K562 (cell line): ENCODE results near the gene CTNNA3. TPM values are rescaled to one million over a fixed set of nuclear protein-coding genes. Genes with fewer than 3 reads are reported as not detected.

Source experiments
- ATAC-seq: fragments of 200-7000 bp; cut with Tn5 transposase; 3 replicates; pipeline ENCODE4 v1.9.1; 2020; ENCODE audit warnings: moderate library complexity
- BruUV-seq: library from RNA; stranded (reverse); fragments of 400-500 nt; replicated peaks from 2 replicates; lab custom pipeline; 2021; lab: Mats Ljungman, UMichigan
- CTCF ChIA-PET: fragments of 300-600 bp; formaldehyde crosslinking; extraction: SDS; loops from one replicate; lab custom pipeline; 2021; ENCODE audit warnings: low intra/inter-chr PET ratio; lab: Yijun Ruan, JAX
- POLR2A ChIA-PET: fragments of 300-600, 350-650 bp; sonication (Branson Sonifier 250); formaldehyde crosslinking; extraction: SDS; loops from one replicate; lab custom pipeline; 2021; ENCODE audit warnings: antibody characterized with exemption, inconsistent platforms; lab: Yijun Ruan, JAX
- DNase-seq, 4 experiments: peaks; one replicate each; pipeline versions ENCODE4 v3.0.0 to v3.0.0-alpha.2; 2011 to 2018; ENCODE audit warnings: low spot score in 3 of 4, mixed read lengths in 3 of 4; ENCODE audit errors: extremely low read depth in 1 of 4
- FAIRE-seq: peaks from 2 replicates; lab custom pipeline; 2011; peaks lifted over from hg19 to GRCh38; lab: Jason Lieb, UNC
- H2AFZ ChIP-seq: 2 replicates; pipeline ENCODE4 v1.6.0; 2011; ENCODE audit warnings: low read depth, low read length, control low read depth, inconsistent platforms
- H3K27ac ChIP-seq: fragments of 200-600 bp; 3 replicates; pipeline ENCODE4 v1.8.0; 2011; ENCODE audit warnings: low read depth, mild to moderate bottlenecking, control low read depth, inconsistent platforms, low read length, moderate library complexity, mixed read lengths; ENCODE audit errors: extremely low read depth
- H3K27me3 ChIP-seq, 2 experiments: fragments of 300-600 bp in 1 of 2; 2 replicates in 1 of 2; 3 replicates in 1 of 2; pipeline versions ENCODE4 v1.6.0 to v1.8.0; 2011; ENCODE audit warnings: inconsistent platforms in 2 of 2, low read length in 2 of 2, mild to moderate bottlenecking in 1 of 2, mixed read lengths in 1 of 2, moderate library complexity in 1 of 2; ENCODE audit not compliant: control insufficient read depth in 2 of 2, insufficient read depth in 2 of 2
- H3K36me3 ChIP-seq: fragments of 300-600 bp; 3 replicates; pipeline ENCODE4 v1.8.0; 2011; ENCODE audit warnings: mild to moderate bottlenecking, low read length, inconsistent platforms; ENCODE audit not compliant: control insufficient read depth, insufficient read depth
- H3K4me1 ChIP-seq, 2 experiments: fragments of 200-600 bp in 1 of 2; replicated peaks in 1 of 2; 2 replicates in 1 of 2; 3 replicates in 1 of 2; pipeline versions ENCODE4 v1.5.1 to v1.8.0; 2011; ENCODE audit warnings: inconsistent platforms in 2 of 2, low read length in 2 of 2, mild to moderate bottlenecking in 1 of 2, mixed read lengths in 1 of 2, moderate library complexity in 1 of 2; ENCODE audit not compliant: control insufficient read depth in 2 of 2, insufficient read depth in 2 of 2
- H3K4me2 ChIP-seq: 2 replicates; pipeline ENCODE4 v1.6.1; 2011; ENCODE audit warnings: low read length, control low read depth, inconsistent platforms, mixed read lengths; ENCODE audit not compliant: insufficient read depth
- H3K4me3 ChIP-seq: fragments of 200-600 bp; sonication (generic), shearing (Covaris generic); 2 replicates; pipeline ENCODE4 v1.5.1; 2016; ENCODE audit warnings: control low read depth, inconsistent platforms
- H3K79me2 ChIP-seq: fragments of 200-600 bp; 3 replicates; pipeline ENCODE4 v1.8.0; 2011; ENCODE audit warnings: low read length, inconsistent platforms; ENCODE audit not compliant: control insufficient read depth, insufficient read depth
- H3K9ac ChIP-seq, 2 experiments: 2 replicates each; pipeline versions ENCODE4 v1.6.0 to v1.6.1; 2011; ENCODE audit warnings: low read depth in 2 of 2, low read length in 2 of 2, control low read depth in 1 of 2, inconsistent platforms in 1 of 2, mild to moderate bottlenecking in 1 of 2, mixed read lengths in 1 of 2; ENCODE audit not compliant: insufficient read depth in 1 of 2
- H3K9me1 ChIP-seq: one replicate; pipeline ENCODE4 v1.6.0; 2011; ENCODE audit warnings: inconsistent platforms, mild to moderate bottlenecking, low read length, moderate library complexity; ENCODE audit not compliant: control insufficient read depth, insufficient read depth
- H3K9me3 ChIP-seq: replicated peaks from 2 replicates; pipeline ENCODE4 v1.5.1; 2011; ENCODE audit warnings: low read depth, low read length, inconsistent platforms; ENCODE audit not compliant: control insufficient read depth, insufficient read depth
- H4K20me1 ChIP-seq: replicated peaks from 2 replicates; pipeline ENCODE4 v1.6.1; 2011; ENCODE audit warnings: low read length, inconsistent platforms, mixed read lengths; ENCODE audit not compliant: control insufficient read depth, insufficient read depth
- ETV5 ChIP-seq: sonication (generic); formaldehyde crosslinking; IDR thresholded peaks from 2 replicates; pipeline ENCODE4 v1.4.0; 2020; ENCODE audit warnings: low read depth, mild to moderate bottlenecking, missing genetic modification reagents
- MCM2 ChIP-seq: fragments of 450-650 bp; IDR thresholded peaks from 2 replicates; pipeline ENCODE4 v1.6.1; 2017; ENCODE audit warnings: low read depth, mild to moderate bottlenecking
- PHF21A ChIP-seq: fragments of 450-650 bp; IDR thresholded peaks from 2 replicates; pipeline ENCODE4 v1.6.1; 2017; ENCODE audit warnings: low read depth, borderline replicate concordance
- SMAD1 ChIP-seq: fragments of 150-350 bp; IDR thresholded peaks from 2 replicates; pipeline ENCODE4 v1.6.1; 2014; ENCODE audit warnings: low read length, low read depth; ENCODE audit not compliant: partially characterized antibody
- ZNF140 ChIP-seq: fragments of 250-450 bp; sonication (Bioruptor Pico); IDR thresholded peaks from 2 replicates; pipeline ENCODE4 v1.8.0; 2021; ENCODE audit warnings: moderate library complexity, mild to moderate bottlenecking, inconsistent platforms
- ZNF384 ChIP-seq: IDR thresholded peaks from 2 replicates; pipeline ENCODE4 v1.6.1; 2012; ENCODE audit warnings: low read depth, low read length, improper control_type of control experiment
- ZNF717 ChIP-seq: fragments of 250-450 bp; sonication (Bioruptor Pico); IDR thresholded peaks from 2 replicates; pipeline ENCODE4 v1.5.0; 2021
- ZNF766 ChIP-seq: fragments of 200-800 bp; sonication (Bioruptor generic); conservative IDR thresholded peaks from 2 replicates; pipeline ENCODE4 v1.6.1; 2016; ENCODE audit warnings: missing genetic modification characterization, missing compliant biosample characterization
- WGBS: fragments of 100-300 bp; shearing (Covaris generic); methylation state at CpG from one replicate; pipeline ENCODE4 v1.1.6; 2016; ENCODE audit warnings: low coverage, mixed read lengths; ENCODE audit not compliant: insufficient coverage; ENCODE audit errors: missing lambda C conversion rate; 5-methylcytosine and 5-hydroxymethylcytosine counted together
- in situ Hi-C: fragments of 300-500 bp; cut with MboI; formaldehyde crosslinking; loops from 4 replicates; pipeline ENCODE4 v1.15.0; 2018; ENCODE audit warnings: inconsistent platforms, mixed read lengths
- intact Hi-C: fragments of 100-400 bp; cut with micrococcal nuclease; formaldehyde crosslinking; loops from 2 replicates; pipeline ENCODE4 v1.14.2; 2022
- polyA plus RNA-seq, 8 experiments: library from polyadenylated mRNA; depleted of rRNA in 4 of 8; stranded (reverse) in 5 of 8; unstranded in 3 of 8; fragments of >200 nt; fragmentation: Nextera tagmentation in 2 of 8; fragmentation: Illumina TruSeq in 1 of 8; extraction: Ambion mirVana in 2 of 8; extraction: Trizol in 1 of 8; gene quantifications; 2 replicates each; pipeline versions ENCODE4 v1.2.1 to v1.2.3, GENCODE V29; 2011 to 2014; ENCODE audit warnings: inconsistent platforms in 1 of 8, missing spikeins in 1 of 8
- total RNA-seq, 7 experiments: library from RNA; depleted of rRNA in 6 of 7; stranded (reverse); fragments of >200 nt in 6 of 7; fragmentation: Illumina TruSeq in 2 of 7; extraction: Trizol in 2 of 7; gene quantifications; 2 replicates each; pipeline versions ENCODE4 v1.2.1 to v1.2.3, GENCODE V29; 2011 to 2021; ENCODE audit warnings: low replicate concordance in 1 of 7
- TF ChIP-seq, protein P1 (sequence below): sonication (generic); formaldehyde crosslinking; IDR thresholded peaks from 2 replicates; pipeline ENCODE4 v1.8.1; 2023; ENCODE audit warnings: mild to moderate bottlenecking, missing genetic modification reagents

CTNNA3 gene
- total and polyA plus RNA-seq, 9 of the 15 experiments (the other 6 are each of a cell fraction or from before 2014, with no cell fraction given) = 0.04 TPM; not detected in 8

DNA sequence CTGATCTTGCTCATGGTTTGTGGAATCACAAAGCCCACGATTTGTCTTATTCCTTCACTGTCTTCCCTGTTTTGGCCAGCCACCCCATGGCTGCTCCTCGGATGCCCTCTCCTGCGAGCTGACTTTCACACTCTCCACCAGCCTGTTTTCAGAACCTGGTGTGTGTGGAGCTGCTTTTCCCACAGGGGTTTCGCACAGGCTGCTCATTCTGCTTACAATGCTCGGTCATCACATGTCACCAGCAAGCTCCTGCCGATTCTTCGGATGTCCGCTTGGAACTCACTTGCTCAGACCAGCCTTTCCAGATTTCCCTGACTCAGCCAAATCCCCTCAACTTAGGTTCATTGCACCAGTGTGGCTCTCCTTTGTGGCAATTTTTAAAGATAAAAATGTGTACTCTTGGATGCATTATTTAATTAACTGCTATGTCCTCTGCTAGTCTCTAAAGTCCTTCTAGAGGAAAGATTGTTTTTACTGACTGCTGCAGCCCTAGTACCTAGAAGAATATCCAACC is 1788.7 kb downstream of the CTNNA3 start:
- Histone ChIP-seq H3K27ac (no peak overlapping the region), H3K9ac (no peak overlapping the region), H4K20me1 (no peaks in the 10 kb centered on the region), H3K4me2 (no peak overlapping the region), H3K9me1 (no peaks in the 10 kb centered on the region), H3K9me3 (no peaks in the 10 kb centered on the region; the same call in 1 of the 2 replicates), H3K79me2 (no peaks in the 10 kb centered on the region), H3K27me3 (no peaks in the 10 kb centered on the region), H3K4me3 (no peak overlapping the region), H3K36me3 (no peaks in the 10 kb centered on the region), H2AFZ (no peak overlapping the region), H3K4me1 (no peaks in the 10 kb centered on the region)
- TF ChIP-seq SMAD1 = no peak
- TF ChIP-seq ETV5 (CRISPR knock-in tag) = no peak
- TF ChIP-seq, protein P1, sequence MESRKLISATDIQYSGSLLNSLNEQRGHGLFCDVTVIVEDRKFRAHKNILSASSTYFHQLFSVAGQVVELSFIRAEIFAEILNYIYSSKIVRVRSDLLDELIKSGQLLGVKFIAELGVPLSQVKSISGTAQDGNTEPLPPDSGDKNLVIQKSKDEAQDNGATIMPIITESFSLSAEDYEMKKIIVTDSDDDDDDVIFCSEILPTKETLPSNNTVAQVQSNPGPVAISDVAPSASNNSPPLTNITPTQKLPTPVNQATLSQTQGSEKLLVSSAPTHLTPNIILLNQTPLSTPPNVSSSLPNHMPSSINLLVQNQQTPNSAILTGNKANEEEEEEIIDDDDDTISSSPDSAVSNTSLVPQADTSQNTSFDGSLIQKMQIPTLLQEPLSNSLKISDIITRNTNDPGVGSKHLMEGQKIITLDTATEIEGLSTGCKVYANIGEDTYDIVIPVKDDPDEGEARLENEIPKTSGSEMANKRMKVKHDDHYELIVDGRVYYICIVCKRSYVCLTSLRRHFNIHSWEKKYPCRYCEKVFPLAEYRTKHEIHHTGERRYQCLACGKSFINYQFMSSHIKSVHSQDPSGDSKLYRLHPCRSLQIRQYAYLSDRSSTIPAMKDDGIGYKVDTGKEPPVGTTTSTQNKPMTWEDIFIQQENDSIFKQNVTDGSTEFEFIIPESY (CRISPR knock-in tag) = no peak
- no peak for TF ChIP-seq ZNF766 (CRISPR knock-in tag)
- no peak for TF ChIP-seq MCM2
- no peak for TF ChIP-seq ZNF140 (CRISPR knock-in tag)
- no peak for TF ChIP-seq PHF21A
- no peak for TF ChIP-seq ZNF717 (CRISPR knock-in tag)
- TF ChIP-seq ZNF384 = no peak
- no peak for FAIRE-seq
- WGBS = 1% methylated on average over 8 of the region's 8 CpGs
- intact Hi-C loops = no loop called here
- in situ Hi-C loops = no loop called here
- ChIA-PET CTCF (no interaction called here), POLR2A (no interaction called here)
- DNase-seq = no peak
- no peak for ATAC-seq
- BruUV-seq = no TSS peak
